Neural cell (in vitro differentiated cells): ENCODE data around the gene NUBPL. TPM values are rescaled to one million over a fixed set of nuclear protein-coding genes. Genes with fewer than 3 reads are reported as not detected.

ENCODE experiments used
- H2AFZ ChIP-seq: fragments of 200-600, 300-800 bp; sonication (generic), shearing (Covaris generic); 2 replicates; pipeline ENCODE4 v1.6.0; 2014; ENCODE audit warnings: low read depth, mild to moderate bottlenecking, antibody characterized with exemption, low read length, moderate library complexity
- H3F3A ChIP-seq: fragments of 200-600 bp; shearing (Covaris generic); 2 replicates; pipeline ENCODE4 v1.6.1; 2016; ENCODE audit warnings: mild to moderate bottlenecking, moderate library complexity, mixed read lengths, antibody characterized with exemption, low read length; ENCODE audit not compliant: insufficient read depth, poor library complexity, severe bottlenecking
- H3K27ac ChIP-seq: fragments of 200-600, 300-800 bp; sonication (generic), shearing (Covaris generic); 2 replicates; pipeline ENCODE4 v1.5.1; 2014; ENCODE audit warnings: mild to moderate bottlenecking, low read length, moderate library complexity
- H3K27me3 ChIP-seq: fragments of 300-800, 200-600 bp; sonication (generic), shearing (Covaris generic); 2 replicates; pipeline ENCODE4 v1.6.0; 2014; ENCODE audit warnings: mild to moderate bottlenecking, low read depth, low read length, moderate library complexity; ENCODE audit not compliant: insufficient read depth
- H3K36me3 ChIP-seq: fragments of 300-800, 200-600 bp; sonication (generic), shearing (Covaris generic); 2 replicates; pipeline ENCODE4 v1.5.1; 2014; ENCODE audit warnings: mild to moderate bottlenecking, antibody characterized with exemption, low read length, moderate library complexity; ENCODE audit not compliant: insufficient read depth
- H3K4me2 ChIP-seq: fragments of 300-800, 200-600 bp; sonication (generic), shearing (Covaris generic); 2 replicates; pipeline ENCODE4 v1.6.0; 2014; ENCODE audit warnings: mild to moderate bottlenecking, low read length
- H3K4me3 ChIP-seq: fragments of 300-800, 200-600 bp; sonication (generic), shearing (Covaris generic); 2 replicates; pipeline ENCODE4 v1.5.1; 2014; ENCODE audit warnings: mild to moderate bottlenecking, low read length, moderate library complexity
- H3K79me2 ChIP-seq: fragments of 200-600 bp; shearing (Covaris generic); replicated peaks from 2 replicates; pipeline ENCODE4 v1.6.0; 2014; ENCODE audit warnings: mild to moderate bottlenecking, low read length, moderate library complexity; ENCODE audit not compliant: insufficient read depth
- H3K9ac ChIP-seq: fragments of 300-800, 200-600 bp; sonication (generic), shearing (Covaris generic); 2 replicates; pipeline ENCODE4 v1.6.1; 2016; ENCODE audit warnings: mild to moderate bottlenecking, low read length, mixed read lengths
- H3K9me2 ChIP-seq: fragments of 200-600 bp; shearing (Covaris generic); 2 replicates; pipeline ENCODE4 v1.6.1; 2016; ENCODE audit warnings: mild to moderate bottlenecking, low read length, mixed read lengths; ENCODE audit not compliant: insufficient read depth
- H3K9me3 ChIP-seq: fragments of 200-600, 300-800 bp; sonication (generic), shearing (Covaris generic); 2 replicates; pipeline ENCODE4 v1.6.1; 2016; ENCODE audit warnings: mild to moderate bottlenecking, mixed run types, low read length, moderate library complexity, mixed read lengths
- H4K20me1 ChIP-seq: fragments of 200-600 bp; shearing (Covaris generic); 2 replicates; pipeline ENCODE4 v1.6.1; 2016; ENCODE audit warnings: mild to moderate bottlenecking, mixed run types; ENCODE audit not compliant: insufficient read depth
- EP300 ChIP-seq: fragments of 450-650 bp; conservative IDR thresholded peaks from 2 replicates; pipeline ENCODE4 v1.6.1; 2014; ENCODE audit warnings: antibody characterized with exemption, mild to moderate bottlenecking, moderate library complexity; ENCODE audit not compliant: poor library complexity, severe bottlenecking
- EZH2 ChIP-seq: fragments of 200-600, 300-800 bp; shearing (Covaris generic), sonication (generic); IDR thresholded peaks from 2 replicates; pipeline ENCODE4 v1.6.1; 2014; ENCODE audit warnings: antibody characterized with exemption, low read length, borderline replicate concordance, mild to moderate bottlenecking; ENCODE audit not compliant: insufficient read depth, poor library complexity, severe bottlenecking
- MXI1 ChIP-seq: fragments of 450-650 bp; conservative IDR thresholded peaks from 2 replicates; pipeline ENCODE4 v1.6.1; 2014; ENCODE audit warnings: antibody characterized with exemption, mild to moderate bottlenecking; ENCODE audit not compliant: poor library complexity, severe bottlenecking
- POLR2AphosphoS5 ChIP-seq: IDR thresholded peaks from 2 replicates; pipeline ENCODE4 v1.6.1; 2012
- RAD21 ChIP-seq: fragments of 450-650 bp; conservative IDR thresholded peaks from 2 replicates; pipeline ENCODE4 v1.6.1; 2014; ENCODE audit warnings: antibody characterized with exemption, mild to moderate bottlenecking, moderate library complexity
- SMC3 ChIP-seq: fragments of 450-650 bp; conservative IDR thresholded peaks from 2 replicates; pipeline ENCODE4 v1.6.1; 2014; ENCODE audit warnings: antibody characterized with exemption, mild to moderate bottlenecking, moderate library complexity; ENCODE audit not compliant: poor library complexity
- TAF1 ChIP-seq: IDR thresholded peaks from 2 replicates; pipeline ENCODE4 v1.6.1; 2012; ENCODE audit warnings: low read depth
- polyA plus RNA-seq: library from polyadenylated mRNA; depleted of rRNA; stranded (reverse); fragments of >200 nt; gene quantifications from 2 replicates; pipeline ENCODE4 v1.2.3, GENCODE V29; 2014
- TF ChIP-seq, protein P1 (sequence below): fragments of 450-650 bp; IDR thresholded peaks from 2 replicates; pipeline ENCODE4 v1.5.1; 2014; ENCODE audit warnings: antibody characterized with exemption, mild to moderate bottlenecking, moderate library complexity; ENCODE audit not compliant: poor library complexity, severe bottlenecking
- TF ChIP-seq, protein P2 (sequence below): IDR thresholded peaks from 2 replicates; pipeline ENCODE4 v1.6.1; 2012; ENCODE audit warnings: borderline replicate concordance

Gene NUBPL
- polyA plus RNA-seq, 1 donor from 2014 or later: 3.1 TPM

DNA sequence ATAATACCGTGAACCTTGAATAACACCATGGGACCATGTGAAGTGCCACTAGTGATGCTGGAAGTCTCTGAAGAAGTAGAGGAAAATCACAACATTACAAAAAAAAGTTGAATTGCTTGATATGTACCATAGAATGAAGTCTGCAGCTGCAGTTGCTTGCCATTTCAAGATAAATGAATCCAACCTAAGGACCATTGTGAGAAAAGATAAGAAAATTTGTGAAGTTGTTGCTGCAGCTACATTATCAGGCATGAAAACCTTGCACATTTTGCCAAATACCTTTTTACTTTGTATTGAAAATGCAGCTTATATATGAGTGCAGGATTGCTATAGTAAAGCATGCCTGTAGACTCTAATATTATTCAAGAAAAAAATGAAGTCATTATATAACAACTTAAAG is 126.5 kb downstream of the NUBPL start:
- Histone ChIP-seq H3K36me3 (no peaks in the 10 kb centered on the region), H4K20me1 (no peaks in the 10 kb centered on the region), H3K79me2 (no peaks in the 10 kb centered on the region), H3K9ac (no peak overlapping the region), H2AFZ (no peak overlapping the region), H3K4me3 (no peak overlapping the region), H3F3A (peaks cover 4% of the 10 kb centered on the region), H3K9me3 (no peaks in the 10 kb centered on the region), H3K4me2 (no peak overlapping the region), H3K9me2 (no peaks in the 10 kb centered on the region), H3K27ac (no peak overlapping the region), H3K27me3 (no peaks in the 10 kb centered on the region)
- TF ChIP-seq RAD21: no peak
- TF ChIP-seq EP300: no peak

DNA sequence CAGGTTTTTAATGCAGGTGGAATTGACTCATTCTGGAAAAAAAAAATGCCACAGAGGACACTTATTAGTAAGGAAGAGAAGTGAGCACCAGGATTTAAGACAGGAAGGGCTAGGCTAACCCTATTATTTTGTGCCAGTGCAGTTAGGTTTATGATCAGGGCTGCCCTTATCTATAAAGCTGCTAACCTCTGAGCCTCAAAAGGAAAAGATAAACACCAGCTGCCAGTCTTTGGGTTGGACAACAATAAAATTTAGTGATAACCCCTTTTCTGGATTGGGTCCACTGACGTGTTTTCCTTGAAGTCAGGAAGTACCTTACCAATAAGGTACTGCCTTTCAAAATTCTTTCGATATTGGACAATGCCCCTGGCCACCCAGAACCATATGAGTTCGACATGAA is 128.9 kb downstream of the NUBPL start:
- Histone ChIP-seq H3K9ac (no peak overlapping the region), H3K4me2 (no peak overlapping the region), H2AFZ (no peak overlapping the region), H4K20me1 (no peaks in the 10 kb centered on the region), H3K9me2 (no peaks in the 10 kb centered on the region), H3K36me3 (no peaks in the 10 kb centered on the region), H3K27ac (no peak overlapping the region), H3K79me2 (no peaks in the 10 kb centered on the region), H3K4me3 (no peak overlapping the region), H3F3A (peaks cover 4% of the 10 kb centered on the region), H3K9me3 (no peaks in the 10 kb centered on the region), H3K27me3 (no peaks in the 10 kb centered on the region)
- TF ChIP-seq POLR2AphosphoS5 (no peak), EP300 (no peak), RAD21 (no peak), MXI1 (no peak), SMC3 (no peak), EZH2 (no peak), TAF1 (no peak)
- TF ChIP-seq, protein P1, sequence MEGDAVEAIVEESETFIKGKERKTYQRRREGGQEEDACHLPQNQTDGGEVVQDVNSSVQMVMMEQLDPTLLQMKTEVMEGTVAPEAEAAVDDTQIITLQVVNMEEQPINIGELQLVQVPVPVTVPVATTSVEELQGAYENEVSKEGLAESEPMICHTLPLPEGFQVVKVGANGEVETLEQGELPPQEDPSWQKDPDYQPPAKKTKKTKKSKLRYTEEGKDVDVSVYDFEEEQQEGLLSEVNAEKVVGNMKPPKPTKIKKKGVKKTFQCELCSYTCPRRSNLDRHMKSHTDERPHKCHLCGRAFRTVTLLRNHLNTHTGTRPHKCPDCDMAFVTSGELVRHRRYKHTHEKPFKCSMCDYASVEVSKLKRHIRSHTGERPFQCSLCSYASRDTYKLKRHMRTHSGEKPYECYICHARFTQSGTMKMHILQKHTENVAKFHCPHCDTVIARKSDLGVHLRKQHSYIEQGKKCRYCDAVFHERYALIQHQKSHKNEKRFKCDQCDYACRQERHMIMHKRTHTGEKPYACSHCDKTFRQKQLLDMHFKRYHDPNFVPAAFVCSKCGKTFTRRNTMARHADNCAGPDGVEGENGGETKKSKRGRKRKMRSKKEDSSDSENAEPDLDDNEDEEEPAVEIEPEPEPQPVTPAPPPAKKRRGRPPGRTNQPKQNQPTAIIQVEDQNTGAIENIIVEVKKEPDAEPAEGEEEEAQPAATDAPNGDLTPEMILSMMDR: no peak
- TF ChIP-seq, protein P2, sequence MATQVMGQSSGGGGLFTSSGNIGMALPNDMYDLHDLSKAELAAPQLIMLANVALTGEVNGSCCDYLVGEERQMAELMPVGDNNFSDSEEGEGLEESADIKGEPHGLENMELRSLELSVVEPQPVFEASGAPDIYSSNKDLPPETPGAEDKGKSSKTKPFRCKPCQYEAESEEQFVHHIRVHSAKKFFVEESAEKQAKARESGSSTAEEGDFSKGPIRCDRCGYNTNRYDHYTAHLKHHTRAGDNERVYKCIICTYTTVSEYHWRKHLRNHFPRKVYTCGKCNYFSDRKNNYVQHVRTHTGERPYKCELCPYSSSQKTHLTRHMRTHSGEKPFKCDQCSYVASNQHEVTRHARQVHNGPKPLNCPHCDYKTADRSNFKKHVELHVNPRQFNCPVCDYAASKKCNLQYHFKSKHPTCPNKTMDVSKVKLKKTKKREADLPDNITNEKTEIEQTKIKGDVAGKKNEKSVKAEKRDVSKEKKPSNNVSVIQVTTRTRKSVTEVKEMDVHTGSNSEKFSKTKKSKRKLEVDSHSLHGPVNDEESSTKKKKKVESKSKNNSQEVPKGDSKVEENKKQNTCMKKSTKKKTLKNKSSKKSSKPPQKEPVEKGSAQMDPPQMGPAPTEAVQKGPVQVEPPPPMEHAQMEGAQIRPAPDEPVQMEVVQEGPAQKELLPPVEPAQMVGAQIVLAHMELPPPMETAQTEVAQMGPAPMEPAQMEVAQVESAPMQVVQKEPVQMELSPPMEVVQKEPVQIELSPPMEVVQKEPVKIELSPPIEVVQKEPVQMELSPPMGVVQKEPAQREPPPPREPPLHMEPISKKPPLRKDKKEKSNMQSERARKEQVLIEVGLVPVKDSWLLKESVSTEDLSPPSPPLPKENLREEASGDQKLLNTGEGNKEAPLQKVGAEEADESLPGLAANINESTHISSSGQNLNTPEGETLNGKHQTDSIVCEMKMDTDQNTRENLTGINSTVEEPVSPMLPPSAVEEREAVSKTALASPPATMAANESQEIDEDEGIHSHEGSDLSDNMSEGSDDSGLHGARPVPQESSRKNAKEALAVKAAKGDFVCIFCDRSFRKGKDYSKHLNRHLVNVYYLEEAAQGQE: no peak

DNA sequence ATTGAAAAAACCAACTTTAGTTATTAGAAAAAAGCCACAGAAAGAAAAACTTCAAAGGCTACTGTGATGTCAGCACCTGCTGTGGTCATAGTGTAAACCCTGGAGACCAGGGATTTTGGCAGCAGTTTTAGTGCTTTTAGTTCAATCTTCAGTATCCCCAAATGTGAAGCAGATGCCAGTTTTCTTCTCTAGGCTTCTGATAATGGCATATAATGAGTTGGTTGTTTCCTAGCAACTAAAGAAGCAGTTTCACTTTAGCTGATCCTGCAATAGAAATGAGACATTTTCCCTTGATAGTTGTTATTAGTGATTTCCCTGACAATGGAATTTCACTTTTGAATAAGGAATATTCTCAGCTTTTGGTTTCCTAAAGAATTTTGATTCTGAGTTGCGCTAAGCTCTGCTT is 131.2 kb downstream of the NUBPL start:
- H3K9me3 ChIP-seq: no peaks in the 10 kb centered on the region
- H2AFZ ChIP-seq: no peak overlapping the region
- peaks cover 4% of the 10 kb centered on the region for H3F3A ChIP-seq
- peak overlapping the region; percentile 71 for H3K27ac ChIP-seq
- H4K20me1 ChIP-seq: no peaks in the 10 kb centered on the region
- no peaks in the 10 kb centered on the region for H3K9me2 ChIP-seq
- peak overlapping the region; percentile 41 for H3K4me3 ChIP-seq
- H3K36me3 ChIP-seq: no peaks in the 10 kb centered on the region
- peak overlapping the region; percentile 44 for H3K4me2 ChIP-seq
- TF ChIP-seq EZH2: no peak
- TF ChIP-seq POLR2AphosphoS5: peak; percentile 62
- TF ChIP-seq EP300: peak; percentile 77
- TF ChIP-seq, protein P2: peak; percentile 81
- TF ChIP-seq TAF1: no peak
- TF ChIP-seq, protein P1: no peak
- no peak for TF ChIP-seq RAD21
- TF ChIP-seq MXI1: no peak
- H3K27me3 ChIP-seq: no peaks in the 10 kb centered on the region
- H3K79me2 ChIP-seq: no peaks in the 10 kb centered on the region
- H3K9ac ChIP-seq: peak overlapping the region; percentile 3
